GM21360 (cell line): ENCODE measurements around the gene ZNF345.
A peak's percentile ranks its signal among the peaks of the same experiment; 100 is the strongest.

Source experiments
- ATAC-seq: cut with Tn5 transposase; IDR thresholded peaks from one replicate; pipeline ENCODE4 v1.9.1; 2021; ENCODE audit warnings: mild to moderate bottlenecking, moderate library complexity; ENCODE audit not compliant: unreplicated experiment

The ZNF345 gene

DNA sequence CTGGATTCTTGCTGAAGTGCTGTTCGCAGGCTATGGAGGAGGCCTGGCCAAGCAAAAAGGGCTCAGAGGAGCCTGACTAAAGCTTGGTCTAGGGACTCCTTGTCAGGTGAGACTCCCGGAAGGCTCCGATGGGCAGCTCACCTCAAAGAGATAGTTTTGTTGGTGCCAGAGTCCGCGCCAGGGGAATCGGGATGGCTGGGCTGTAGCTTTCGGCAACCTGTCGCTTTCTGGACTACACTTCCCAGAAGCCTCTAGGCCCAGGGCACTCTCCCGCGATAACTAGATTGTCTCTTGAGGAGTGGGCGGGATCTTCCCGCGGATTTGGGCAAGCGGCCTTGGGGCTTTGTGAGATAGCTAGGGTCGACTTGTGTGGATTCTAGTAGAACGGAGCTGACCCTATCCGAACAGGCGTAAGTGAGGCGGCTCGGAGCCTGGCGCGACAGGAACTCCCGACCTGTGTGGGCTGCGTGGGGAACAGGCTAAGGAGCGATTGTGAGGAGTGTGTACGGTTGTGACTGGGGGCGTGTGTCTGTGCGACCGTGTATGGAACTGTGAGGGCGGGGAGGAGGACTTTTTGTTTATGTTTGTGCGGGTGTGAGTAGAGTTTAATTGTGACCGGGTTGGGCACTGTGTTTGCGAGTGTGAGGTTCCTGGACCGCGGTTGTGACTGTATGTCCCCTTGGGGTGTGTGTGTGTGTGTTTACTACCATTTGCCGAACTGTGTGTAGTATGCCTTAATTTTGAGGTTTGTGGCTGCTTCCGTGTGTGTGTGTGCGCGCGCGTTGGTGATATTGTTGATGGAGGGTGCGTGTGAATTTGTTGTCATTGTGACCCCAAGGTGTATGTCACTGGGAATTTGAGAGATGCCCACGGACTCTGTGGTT, at the start of gene ZNF345:
Gene ZNF345 (plus strand): TSS at position 318 of the 884 bp plus-strand sequence. CDS start 25,955 bp downstream, outside the sequence.
- peak; percentile 74 for ATAC-seq

DNA sequence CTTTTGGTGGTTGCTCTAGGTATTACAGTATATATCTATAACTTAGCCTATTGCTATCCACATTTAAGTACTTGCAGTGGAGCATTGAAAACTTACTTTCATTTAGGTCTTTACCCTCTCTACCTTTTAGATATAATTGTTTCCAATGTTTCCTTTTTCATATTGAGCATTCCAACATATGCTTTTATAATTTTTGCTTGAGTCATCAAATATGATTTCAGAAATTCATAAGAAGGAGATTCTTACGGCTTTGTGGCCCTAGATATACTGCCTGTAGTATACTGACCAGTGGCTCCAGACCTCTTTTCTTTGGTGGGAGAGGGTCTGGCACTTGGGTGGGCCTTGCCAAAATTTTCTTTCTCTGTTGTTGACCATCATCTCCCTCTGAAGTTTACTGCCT, 45.3 kb upstream of the ZNF345 start:
- no peak for ATAC-seq

DNA sequence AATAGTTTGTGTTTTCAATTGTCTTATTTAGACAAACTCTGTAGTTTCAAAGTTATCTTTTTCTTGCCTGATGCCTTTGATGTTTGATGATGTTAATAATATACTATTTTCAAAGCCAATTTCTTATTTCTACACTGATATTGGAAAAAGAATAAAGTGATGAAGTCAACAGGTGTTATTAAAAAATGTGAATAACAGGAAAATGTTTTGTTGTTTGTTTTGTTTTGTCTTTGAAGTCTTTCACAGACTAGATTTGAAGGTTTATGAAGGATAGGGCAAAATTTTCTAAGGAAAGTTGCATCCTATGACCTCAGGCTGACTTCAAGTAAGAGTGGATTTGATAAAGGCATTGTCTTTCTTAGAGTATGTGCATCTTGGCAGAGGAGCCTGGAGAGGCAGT, 43.6 kb upstream of the ZNF345 start:
- no peak for ATAC-seq

DNA sequence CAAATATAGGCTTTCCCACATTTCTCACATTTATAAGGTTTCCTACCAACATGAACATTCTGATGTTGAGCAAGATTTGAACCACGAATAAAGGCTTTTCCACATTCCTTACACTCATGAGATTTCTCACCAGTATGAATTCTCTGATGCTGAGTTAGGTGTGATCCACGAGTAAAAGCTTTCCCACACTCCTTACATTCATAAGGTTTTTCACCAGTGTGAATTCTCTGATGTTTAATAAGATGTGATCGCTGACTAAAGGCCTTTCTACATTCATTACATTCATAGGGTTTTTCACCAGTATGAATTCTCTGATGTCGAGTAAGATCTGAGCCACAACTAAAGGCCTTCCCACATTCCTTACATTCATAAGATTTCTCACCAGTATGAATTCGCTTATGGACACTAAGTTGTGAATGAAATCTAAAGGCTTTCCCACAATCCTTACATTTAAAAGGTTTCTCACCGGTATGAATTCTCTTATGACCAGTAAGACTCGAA, 31.5 kb upstream of the ZNF345 start:
- no peak for ATAC-seq

DNA sequence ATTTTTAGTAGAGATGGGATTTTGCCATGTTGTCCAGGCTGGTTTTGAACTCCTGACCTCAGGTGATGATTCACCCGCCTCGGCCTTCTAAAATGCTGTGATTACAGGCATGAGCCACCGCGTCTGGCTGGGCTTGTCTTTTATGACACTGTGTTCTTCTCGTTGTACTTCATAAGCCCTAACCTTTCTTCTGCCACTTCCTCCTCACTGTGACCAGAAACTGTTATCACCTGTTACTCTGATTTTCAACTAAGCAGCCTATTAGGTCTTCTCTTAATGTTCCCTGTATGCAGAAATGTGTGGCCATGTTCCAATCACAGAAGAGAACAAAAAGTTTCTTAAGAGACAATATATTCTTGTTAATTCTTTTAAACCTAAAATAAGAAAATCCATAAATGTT, 28.9 kb upstream of the ZNF345 start:
- no peak for ATAC-seq

DNA sequence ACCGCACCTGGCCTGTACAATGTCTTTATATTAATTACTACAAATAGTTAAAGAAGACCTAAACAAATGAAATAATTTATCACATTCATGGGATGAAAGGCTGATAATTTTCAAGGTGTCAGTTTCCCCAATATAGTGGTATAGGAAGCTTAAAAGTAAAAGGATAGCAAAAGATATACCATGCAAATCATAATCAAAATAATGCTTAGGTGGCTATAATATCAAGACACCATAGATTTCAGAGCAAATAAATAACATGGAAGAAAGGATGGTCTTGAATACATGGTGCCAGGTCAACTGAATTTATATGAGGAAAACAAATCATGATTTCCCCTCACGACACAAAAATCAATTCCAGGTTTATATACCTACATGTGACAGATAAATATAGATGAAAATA, 17.2 kb upstream of the ZNF345 start:
- ATAC-seq, result no peak

DNA sequence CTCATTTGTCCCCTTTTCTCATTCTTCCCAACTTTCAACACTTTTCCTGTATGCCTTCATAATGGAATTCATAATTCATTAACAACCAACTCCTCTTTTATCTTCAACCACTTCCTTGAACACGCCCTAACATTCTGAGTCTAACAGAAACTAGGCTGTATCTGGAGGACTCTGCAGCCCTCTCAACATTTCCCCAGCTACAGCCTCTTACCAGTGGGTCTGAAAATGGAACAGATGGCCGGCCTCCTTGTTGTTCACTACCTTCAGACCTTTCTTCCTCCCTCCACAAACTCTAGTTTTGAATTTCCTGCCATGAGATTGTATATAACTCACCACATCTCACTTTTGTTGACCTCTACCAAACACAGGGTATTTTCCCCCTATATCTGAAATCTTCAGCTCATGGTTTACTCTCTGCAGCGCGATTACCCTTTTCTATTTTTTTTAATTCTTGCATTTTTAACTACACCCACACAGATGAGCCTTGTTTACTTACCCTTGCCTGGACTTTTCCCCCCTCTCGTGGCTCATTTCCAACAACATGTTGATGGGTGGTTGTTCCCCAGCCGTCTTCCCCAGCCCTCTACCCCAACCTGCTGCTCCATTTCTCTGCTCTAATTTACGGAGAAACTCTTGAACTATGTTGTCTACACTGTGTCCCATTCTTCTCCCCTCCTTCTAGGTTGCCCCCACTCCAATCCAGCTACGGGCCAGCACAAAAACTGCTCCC, 13.3 kb upstream of the ZNF345 start:
- ATAC-seq, result no peak

DNA sequence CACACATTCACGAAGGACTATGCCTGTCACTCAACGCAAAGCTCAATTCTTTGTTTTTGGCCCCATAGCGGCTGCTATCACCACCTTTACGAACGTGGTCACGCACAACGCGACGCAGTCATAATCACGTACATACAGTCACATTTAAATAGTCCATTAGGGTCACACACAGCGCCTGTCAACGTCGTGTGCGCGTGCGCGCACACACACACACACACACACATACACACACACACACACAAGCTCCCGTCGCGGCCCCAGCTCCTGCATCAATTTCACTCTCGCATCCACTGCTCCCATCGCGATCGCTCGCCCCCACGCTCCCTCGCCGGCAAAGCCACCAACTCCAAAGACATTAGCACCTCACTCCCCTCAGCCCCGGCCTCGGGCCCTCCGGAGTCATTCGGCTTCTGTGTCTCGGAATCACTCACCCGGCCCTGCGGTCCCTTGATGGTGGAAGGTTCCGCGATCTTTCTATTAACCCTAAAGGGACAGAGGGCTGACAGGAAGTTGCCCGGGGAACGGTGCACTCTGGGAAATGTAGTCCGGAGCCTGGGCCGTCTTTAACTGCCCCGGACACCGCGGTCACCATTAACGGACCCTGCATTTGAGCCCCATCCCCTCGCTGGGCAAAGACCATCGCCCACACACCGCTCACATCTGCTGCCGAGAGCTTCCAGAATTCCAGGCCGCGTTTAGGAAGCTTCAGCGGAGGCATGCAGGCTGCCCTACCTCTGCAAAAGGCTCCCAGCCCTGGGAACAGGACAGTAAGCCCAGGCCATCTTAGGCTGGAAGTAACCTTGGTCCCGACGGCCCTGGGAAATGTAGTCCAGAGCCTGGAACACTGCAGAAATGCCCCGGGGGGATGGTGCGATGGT, 12.5 kb upstream of the ZNF345 start, which contains the start of gene ZNF790:
Gene ZNF790 (minus strand): TSS at position 482 of the 878 bp plus-strand sequence. CDS start 12,768 bp downstream, outside the sequence.
- peak; percentile 84 for ATAC-seq

DNA sequence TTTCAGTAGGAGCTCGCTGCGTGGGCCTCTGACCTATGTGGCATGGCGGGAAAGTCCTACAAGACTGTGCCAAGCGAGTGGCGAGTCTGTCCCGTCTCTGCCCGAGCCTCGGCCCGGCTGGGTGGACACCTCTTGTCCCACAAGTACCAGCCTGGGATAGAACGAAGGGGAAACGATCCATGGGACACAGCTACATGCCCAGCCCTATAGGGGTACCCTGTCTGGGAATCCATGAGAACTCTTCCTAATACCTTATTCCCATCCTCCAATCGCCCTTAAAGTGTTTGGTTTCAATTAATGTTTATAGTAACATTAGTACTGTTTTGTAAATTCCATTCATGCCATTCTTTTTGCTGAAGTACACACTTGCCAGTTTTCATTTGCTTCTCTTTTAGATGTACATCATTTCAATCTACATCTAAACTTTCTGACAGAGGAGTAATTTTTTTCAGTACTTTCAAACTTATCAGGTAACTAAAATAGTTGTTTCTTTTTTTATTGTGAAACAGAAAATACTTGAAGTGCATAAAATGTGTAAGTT, 11.8 kb upstream of the ZNF345 start:
- ATAC-seq, result no peak

DNA sequence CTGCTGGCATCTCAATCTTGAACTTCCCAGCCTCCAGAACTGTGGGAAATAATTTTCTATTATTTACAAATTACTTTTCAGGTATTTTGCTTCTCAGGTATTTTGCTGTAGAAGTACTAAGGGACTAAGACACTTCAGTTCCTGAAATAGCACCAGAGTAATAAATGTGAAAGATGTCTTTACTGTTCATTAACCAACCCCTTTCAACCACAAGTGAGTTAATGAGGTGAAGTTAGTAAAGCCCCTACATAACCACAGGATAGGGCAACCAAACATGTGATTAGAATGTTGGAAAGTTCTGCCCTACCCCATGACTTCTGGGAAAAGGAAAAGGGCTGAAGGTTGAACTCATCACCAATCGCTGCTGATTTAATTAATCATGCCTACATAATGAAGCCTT, 2.7 kb upstream of the ZNF345 start:
- no peak for ATAC-seq

DNA sequence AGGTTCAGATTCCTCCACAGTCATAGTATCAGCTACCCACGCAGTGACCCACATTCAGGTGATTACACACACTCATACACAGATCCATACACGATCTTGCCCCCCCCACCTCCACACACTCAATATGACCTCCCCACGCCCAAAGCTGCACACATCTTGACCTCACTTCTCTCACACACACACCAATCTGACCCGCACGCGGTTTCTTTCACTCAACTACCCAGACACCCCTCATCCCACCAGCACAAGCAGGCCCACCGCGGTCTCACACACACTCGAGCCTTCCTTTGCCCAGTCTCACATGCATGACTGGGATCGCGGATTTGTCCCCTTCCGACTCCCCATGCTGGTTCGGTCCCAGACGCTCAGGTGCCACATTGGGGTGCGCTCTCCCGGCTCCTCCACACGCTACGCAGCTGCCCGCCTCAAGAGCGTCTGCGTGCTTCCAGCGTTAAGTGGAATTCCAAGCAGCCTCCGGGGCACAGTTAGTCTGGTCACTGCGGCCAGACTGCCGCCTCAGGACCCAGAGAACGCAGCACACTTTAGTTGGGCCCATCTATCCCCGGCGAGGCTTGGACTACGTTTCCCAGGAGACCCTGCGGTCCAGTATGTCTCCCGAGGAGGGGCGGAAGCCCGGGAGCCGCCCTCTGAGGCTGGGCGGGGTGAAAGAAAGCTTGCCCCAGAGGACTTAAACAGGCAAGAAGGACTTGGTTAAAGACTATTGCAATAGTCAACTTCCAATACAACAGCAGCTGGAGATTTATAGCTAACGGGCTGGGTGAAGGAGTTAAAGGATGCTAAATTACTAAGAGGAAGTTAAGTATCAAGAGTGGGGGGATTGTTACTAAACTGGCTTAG, 746 bp upstream of the ZNF345 start:
- ATAC-seq, result peak; percentile 83

DNA sequence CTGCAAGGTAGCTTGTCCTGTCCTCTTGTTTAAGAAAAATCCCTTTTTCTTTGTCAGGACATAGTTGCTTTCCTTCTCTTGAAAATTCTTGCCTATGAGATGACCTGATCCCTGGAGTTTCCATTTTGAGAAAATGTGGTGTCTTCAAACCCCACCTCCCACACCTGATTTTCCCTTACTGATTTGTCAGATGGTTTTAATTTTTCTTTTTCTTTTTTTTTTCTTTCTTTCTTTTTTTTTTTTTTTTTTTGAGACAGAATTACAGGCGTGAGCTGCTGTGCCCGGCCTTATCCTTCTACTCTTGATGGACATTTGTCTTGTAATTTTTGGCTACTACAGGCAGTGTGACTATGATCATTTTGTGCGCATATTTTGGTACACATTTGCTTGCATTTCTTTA, 1.2 kb downstream of the ZNF345 start:
- no peak for ATAC-seq

DNA sequence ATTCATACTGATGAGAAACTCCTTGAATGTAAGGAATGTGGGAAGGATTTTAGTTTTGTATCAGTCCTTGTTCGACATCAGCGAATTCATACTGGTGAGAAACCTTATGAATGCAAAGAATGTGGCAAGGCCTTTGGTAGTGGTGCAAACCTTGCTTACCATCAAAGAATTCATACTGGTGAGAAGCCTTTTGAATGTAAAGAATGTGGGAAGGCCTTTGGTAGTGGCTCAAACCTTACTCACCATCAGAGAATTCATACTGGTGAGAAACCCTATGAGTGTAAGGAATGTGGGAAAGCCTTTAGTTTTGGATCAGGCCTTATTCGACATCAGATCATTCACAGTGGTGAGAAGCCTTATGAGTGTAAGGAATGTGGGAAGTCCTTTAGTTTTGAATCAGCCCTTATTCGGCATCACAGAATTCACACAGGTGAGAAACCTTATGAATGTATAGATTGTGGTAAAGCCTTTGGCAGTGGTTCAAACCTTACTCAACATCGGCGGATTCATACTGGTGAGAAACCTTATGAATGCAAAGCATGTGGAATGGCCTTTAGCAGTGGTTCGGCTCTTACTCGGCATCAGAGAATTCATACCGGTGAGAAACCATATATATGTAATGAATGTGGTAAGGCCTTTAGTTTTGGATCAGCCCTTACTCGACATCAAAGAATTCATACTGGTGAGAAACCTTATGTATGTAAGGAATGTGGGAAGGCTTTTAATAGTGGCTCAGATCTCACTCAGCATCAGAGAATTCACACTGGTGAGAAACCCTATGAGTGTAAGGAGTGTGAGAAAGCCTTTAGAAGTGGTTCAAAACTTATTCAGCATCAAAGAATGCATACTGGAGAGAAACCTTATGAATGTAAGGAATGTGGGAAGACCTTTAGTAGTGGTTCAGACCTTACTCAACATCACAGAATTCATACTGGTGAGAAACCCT, 26.6 kb downstream of the ZNF345 start:
- ATAC-seq, result no peak

DNA sequence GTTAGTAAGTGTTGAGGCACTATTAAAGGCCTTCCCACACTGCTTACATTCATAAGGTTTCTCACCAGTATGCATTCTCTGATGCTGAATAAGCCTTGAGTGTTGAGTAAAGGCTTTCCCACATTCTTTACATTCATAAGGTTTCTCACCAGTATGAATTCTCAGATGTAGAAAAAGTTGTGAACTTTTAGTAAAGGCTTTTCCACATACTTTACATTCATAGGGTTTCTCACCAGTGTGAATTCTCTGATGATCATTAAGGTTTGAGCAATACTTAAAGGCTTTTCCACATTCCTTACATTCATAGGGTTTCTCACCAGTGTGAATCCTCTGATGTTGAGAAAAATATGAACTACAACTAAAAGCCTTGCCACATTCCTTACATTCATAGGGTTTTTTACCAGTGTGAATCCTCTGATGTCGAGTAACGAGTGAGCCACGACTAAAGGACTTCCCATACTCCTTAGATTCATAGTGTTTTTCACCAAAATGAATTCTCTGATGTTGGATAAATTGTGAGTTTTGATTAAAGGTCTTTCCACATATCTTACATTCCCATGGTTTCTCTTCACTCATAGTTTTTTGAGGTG, 41.2 kb downstream of the ZNF345 start:
- no peak for ATAC-seq

DNA sequence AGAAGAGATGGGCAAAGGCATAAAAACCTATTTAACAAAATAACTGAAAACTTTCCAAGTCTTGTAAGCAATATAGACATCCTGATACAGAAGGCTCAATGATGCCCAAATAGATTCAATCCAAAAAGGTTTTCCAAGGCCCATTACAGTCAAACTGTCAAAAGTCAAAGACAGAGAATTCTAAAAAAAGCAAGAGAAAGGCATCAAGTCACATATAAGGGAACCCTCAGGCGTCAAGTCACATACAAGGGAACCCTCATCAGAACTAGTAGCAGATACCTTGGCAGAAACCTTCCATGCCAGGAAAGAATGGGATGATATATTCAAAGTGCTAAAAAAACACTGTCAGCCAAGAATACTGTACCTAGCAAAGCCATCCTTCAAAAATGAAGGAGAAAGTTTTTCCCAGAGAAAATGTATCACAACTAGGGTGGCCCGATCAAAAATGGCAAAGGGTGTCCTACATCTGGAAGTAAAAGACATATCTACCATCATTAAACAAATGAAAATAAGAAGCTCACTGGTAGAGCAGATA, 44.2 kb downstream of the ZNF345 start:
- no peak for ATAC-seq

DNA sequence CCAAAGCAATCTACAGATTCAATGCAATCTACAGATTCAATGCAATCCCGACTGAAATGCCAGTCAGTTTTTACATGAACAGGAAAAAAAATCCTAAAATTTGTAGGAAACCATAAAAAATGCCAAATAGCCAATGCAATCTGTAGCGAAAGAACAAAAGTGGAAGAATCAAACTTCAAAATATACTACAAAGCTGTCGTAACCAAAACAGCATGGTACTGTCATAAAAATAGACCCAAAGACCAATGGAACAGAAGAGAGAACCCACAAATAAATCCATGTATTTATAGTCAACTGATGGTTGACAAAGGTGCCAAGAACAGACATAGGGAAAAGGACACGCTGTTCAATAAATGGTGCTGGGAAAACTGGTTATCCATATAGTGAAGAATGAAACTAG, 47.7 kb downstream of the ZNF345 start:
- no peak for ATAC-seq

DNA sequence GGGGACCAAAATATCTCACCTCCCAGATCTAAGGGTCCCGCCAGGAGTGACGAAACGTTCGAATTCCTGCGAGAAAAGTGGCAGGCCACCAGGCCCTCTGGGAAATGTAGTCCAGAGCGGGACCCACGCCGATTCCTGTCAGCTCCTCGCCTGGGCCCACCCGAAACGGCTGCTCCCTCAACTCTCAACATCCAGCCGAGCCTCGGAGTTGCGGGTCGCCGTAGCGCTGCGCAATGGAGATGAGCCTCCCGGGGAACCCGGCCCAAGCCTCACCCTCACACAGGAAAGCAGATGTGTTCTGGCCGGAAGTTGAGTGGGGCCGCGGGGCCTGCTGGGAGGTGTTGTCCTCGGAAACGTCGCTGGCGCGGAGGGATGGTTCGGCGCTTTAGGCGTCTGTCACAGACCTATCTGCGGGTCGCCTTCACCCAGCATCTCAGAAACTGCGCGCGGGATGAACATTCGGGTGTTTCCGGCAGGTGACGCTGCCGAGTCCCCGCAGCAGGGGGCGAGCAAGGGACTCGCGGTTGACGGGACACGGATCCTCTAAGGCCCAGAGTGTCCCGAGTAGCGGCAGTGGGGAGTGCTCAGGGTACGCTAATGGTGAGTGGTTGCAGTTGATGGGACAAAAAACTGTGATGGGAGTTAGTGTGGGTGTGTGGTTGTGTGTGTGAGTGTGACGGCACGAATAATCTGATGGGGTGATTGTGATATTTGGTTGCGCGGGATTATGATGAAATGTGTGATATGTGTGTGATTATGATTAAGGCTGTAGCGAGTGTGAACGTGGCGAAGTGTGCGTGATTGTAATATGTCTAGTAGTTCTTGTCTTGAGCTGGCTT, 65.5 kb downstream of the ZNF345 start, which contains the start of the genes ZNF568 and ZNF829:
Gene ZNF568 (plus strand): TSS at position 341 of the 839 bp plus-strand sequence. CDS start 6,439 bp downstream, outside the sequence.
Gene ZNF829 (minus strand): TSS at position 300 of the 839 bp plus-strand sequence. CDS start 1,124 bp downstream, outside the sequence.
- ATAC-seq, result peak; percentile 91
